Activated CD4-positive, alpha-beta T cell treated with anti-CD3 and anti-CD28 coated beads, Interleukin-2, amount 50 U/mL, for 1 hour (primary cell): ENCODE measurements around the gene GINS3.
"Not testable (repeated sequence)": the region's sequence is repeated elsewhere in the genome, so short reads cannot be mapped to it uniquely, and the experiment has no call there.

Source experiments
- DNase-seq: peaks from one replicate; pipeline ENCODE4 v3.0.0-alpha.2; 2020

The GINS3 gene

GRCh38 chr16:58393138-58393504 is 850 bp downstream of the GINS3 start:
- DNase-seq, result no peak

- DNase-seq, result not testable (repeated sequence)
Observed at GRCh38 chr16:58396897-58397296, 4.6 kb downstream of the GINS3 start.

GRCh38 chr16:58399718-58400633 is 7.7 kb downstream of the GINS3 start:
- no peak for DNase-seq

GRCh38 chr16:58401305-58401704 is 9.0 kb downstream of the GINS3 start:
- not testable (repeated sequence) for DNase-seq

GRCh38 chr16:58402796-58403195 is 10.5 kb downstream of the GINS3 start:
- no peak for DNase-seq

GRCh38 chr16:58409316-58409973 is 17.2 kb downstream of the GINS3 start:
- DNase-seq, result no peak

GRCh38 chr16:58411336-58411735 is 19.1 kb downstream of the GINS3 start:
- no peak for DNase-seq

GRCh38 chr16:58411736-58412614 is 19.7 kb downstream of the GINS3 start:
- no peak for DNase-seq

- DNase-seq, result not testable (repeated sequence)
Observed at GRCh38 chr16:58412615-58412970, 20.3 kb downstream of the GINS3 start.

- no peak for DNase-seq
Observed at GRCh38 chr16:58413359-58413758, 21.1 kb downstream of the GINS3 start.

GRCh38 chr16:58415003-58415402 is 22.7 kb downstream of the GINS3 start:
- no peak for DNase-seq

- DNase-seq, result not testable (repeated sequence)
Observed at GRCh38 chr16:58415961-58416360, 23.7 kb downstream of the GINS3 start.

GRCh38 chr16:58417035-58417434 is 24.8 kb downstream of the GINS3 start:
- no peak for DNase-seq

GRCh38 chr16:58417600-58417999 is 25.3 kb downstream of the GINS3 start:
- DNase-seq, result no peak

GRCh38 chr16:58418026-58418425 is 25.8 kb downstream of the GINS3 start:
- no peak for DNase-seq

GRCh38 chr16:58418601-58419000 is 26.3 kb downstream of the GINS3 start:
- no peak for DNase-seq

- DNase-seq, result no peak
Observed at GRCh38 chr16:58419241-58419990, 27.1 kb downstream of the GINS3 start.

- DNase-seq, result no peak
Observed at GRCh38 chr16:58421059-58421458, 28.8 kb downstream of the GINS3 start.

GRCh38 chr16:58421529-58421928 is 29.3 kb downstream of the GINS3 start:
- no peak for DNase-seq

GRCh38 chr16:58422809-58423208 is 30.5 kb downstream of the GINS3 start:
- no peak for DNase-seq

- no peak for DNase-seq
Observed at GRCh38 chr16:58425245-58425644, 33.0 kb downstream of the GINS3 start.

- no peak for DNase-seq
Observed at GRCh38 chr16:58425756-58426494, 33.7 kb downstream of the GINS3 start.
